Activated naive CD4-positive, alpha-beta T cell treated with anti-CD3 and anti-CD28 coated beads for 36 hours (primary cell): ENCODE results near the gene TFAP2E. TPM values are rescaled to one million over a fixed set of nuclear protein-coding genes. Genes with fewer than 3 reads are reported as not detected.

Experiments
- CTCF ChIA-PET: fragments of 350-600 bp; sonication (Branson Sonifier 250); formaldehyde crosslinking; loops from one replicate; lab custom pipeline; 2021; ENCODE audit warnings: antibody characterized with exemption; lab: Charles Lee
- DNase-seq: peaks from one replicate; pipeline ENCODE4 v3.0.0-alpha.2; 2020
- H3K27ac Mint-ChIP-seq: one replicate; pipeline ENCODE4 v1.8.0; 2021; ENCODE audit warnings: mild to moderate bottlenecking, mixed read lengths
- H3K27me3 Mint-ChIP-seq: one replicate; pipeline ENCODE4 v1.8.0; 2021; ENCODE audit warnings: low read depth, mixed read lengths
- H3K36me3 Mint-ChIP-seq: one replicate; pipeline ENCODE4 v1.8.0; 2021; ENCODE audit warnings: low read depth, mixed read lengths
- H3K4me1 Mint-ChIP-seq: one replicate; pipeline ENCODE4 v1.8.0; 2021; ENCODE audit warnings: low read depth, mixed read lengths
- H3K4me3 Mint-ChIP-seq: one replicate; pipeline ENCODE4 v1.8.0; 2021; ENCODE audit warnings: mild to moderate bottlenecking, moderate library complexity, mixed read lengths
- H3K9me3 Mint-ChIP-seq: one replicate; pipeline ENCODE4 v1.8.0; 2021; ENCODE audit warnings: mixed read lengths
- intact Hi-C: fragments of 100-400 bp; cut with micrococcal nuclease; formaldehyde crosslinking; loops from one replicate; pipeline ENCODE4 v1.15.1; 2023
- total RNA-seq, 2 experiments: library from RNA; stranded (reverse); gene quantifications; one replicate each; pipeline ENCODE4 v1.2.3, GENCODE V29; 2021

Gene TFAP2E
- total RNA-seq, 2 experiments from 2014 or later = 0.19 to 0.27 TPM

GRCh38 chr1:35592991-35593769 lies 20.1 kb downstream of the TFAP2E start:
- H3K4me3 Mint-ChIP-seq = no peak overlapping the region
- H3K9me3 Mint-ChIP-seq = no peaks in the 10 kb centered on the region
- H3K27me3 Mint-ChIP-seq = no peaks in the 10 kb centered on the region
- CTCF ChIA-PET = interaction anchor here (1.0 kb wide), 1 partner anchor 121 kb away, joined by 3 read pairs; no protein-coding TSS in a partner anchor
- DNase-seq = no peak
- no peak overlapping the region for H3K27ac Mint-ChIP-seq
- H3K36me3 Mint-ChIP-seq = peaks cover 4% of the 10 kb centered on the region
- no peaks in the 10 kb centered on the region for H3K4me1 Mint-ChIP-seq
- intact Hi-C loops = no loop called here

GRCh38 chr1:35594005-35594760 lies 21.1 kb downstream of the TFAP2E start:
- H3K9me3 Mint-ChIP-seq = no peaks in the 10 kb centered on the region
- CTCF ChIA-PET = interaction anchor here (0.8 to 1.0 kb wide), 2 partner anchors 120 to 121 kb away, joined by 3 read pairs; no protein-coding TSS in a partner anchor
- H3K36me3 Mint-ChIP-seq = peaks cover 4% of the 10 kb centered on the region
- H3K4me1 Mint-ChIP-seq = no peaks in the 10 kb centered on the region
- intact Hi-C loops = no loop called here
- H3K4me3 Mint-ChIP-seq = no peak overlapping the region
- H3K27me3 Mint-ChIP-seq = no peaks in the 10 kb centered on the region
- no peak for DNase-seq
- H3K27ac Mint-ChIP-seq = no peak overlapping the region

- Mint-ChIP-seq H3K4me3 (no peak overlapping the region), H3K9me3 (no peaks in the 10 kb centered on the region), H3K36me3 (peaks cover 7% of the 10 kb centered on the region), H3K27me3 (no peaks in the 10 kb centered on the region), H3K27ac (no peak overlapping the region), H3K4me1 (no peaks in the 10 kb centered on the region)
- intact Hi-C loops = no loop called here
- no peak for DNase-seq
- CTCF ChIA-PET = no interaction called here
Observed at GRCh38 chr1:35595684-35596083, 22.6 kb downstream of the TFAP2E start.

- H3K4me1 Mint-ChIP-seq = no peaks in the 10 kb centered on the region
- CTCF ChIA-PET = no interaction called here
- no peaks in the 10 kb centered on the region for H3K27me3 Mint-ChIP-seq
- no peak overlapping the region for H3K4me3 Mint-ChIP-seq
- H3K36me3 Mint-ChIP-seq = peaks cover 5% of the 10 kb centered on the region
- intact Hi-C loops = no loop called here
- H3K27ac Mint-ChIP-seq = no peak overlapping the region
- DNase-seq = no peak
- no peaks in the 10 kb centered on the region for H3K9me3 Mint-ChIP-seq
Observed at GRCh38 chr1:35597870-35598269, 24.8 kb downstream of the TFAP2E start.

- CTCF ChIA-PET = no interaction called here
- Mint-ChIP-seq H3K36me3 (peaks cover 10% of the 10 kb centered on the region), H3K27me3 (no peaks in the 10 kb centered on the region), H3K27ac (no peak overlapping the region), H3K4me3 (no peak overlapping the region), H3K9me3 (no peaks in the 10 kb centered on the region), H3K4me1 (no peaks in the 10 kb centered on the region)
- DNase-seq = no peak
- intact Hi-C loops = no loop called here
Observed at GRCh38 chr1:35598895-35599294, 25.8 kb downstream of the TFAP2E start.

GRCh38 chr1:35599411-35599810 lies 26.3 kb downstream of the TFAP2E start:
- intact Hi-C loops = no loop called here
- Mint-ChIP-seq H3K27ac (no peak overlapping the region), H3K36me3 (peaks cover 13% of the 10 kb centered on the region), H3K4me1 (no peaks in the 10 kb centered on the region), H3K27me3 (no peaks in the 10 kb centered on the region), H3K9me3 (no peaks in the 10 kb centered on the region), H3K4me3 (no peak overlapping the region)
- CTCF ChIA-PET = no interaction called here
- no peak for DNase-seq

GRCh38 chr1:35600593-35600992 lies 27.5 kb downstream of the TFAP2E start:
- Mint-ChIP-seq H3K9me3 (no peaks in the 10 kb centered on the region), H3K4me1 (no peaks in the 10 kb centered on the region), H3K36me3 (peaks cover 16% of the 10 kb centered on the region), H3K4me3 (no peak overlapping the region), H3K27ac (no peak overlapping the region), H3K27me3 (no peaks in the 10 kb centered on the region)
- CTCF ChIA-PET = interaction anchor here (1.1 kb wide), 1 partner anchor 32 kb away, joined by 4 read pairs; no protein-coding TSS in a partner anchor
- intact Hi-C loops = no loop called here
- DNase-seq = no peak

- Mint-ChIP-seq H3K27ac (no peak overlapping the region), H3K4me3 (no peak overlapping the region), H3K27me3 (no peaks in the 10 kb centered on the region)
Observed at GRCh38 chr1:35603468-35603867, 30.4 kb downstream of the TFAP2E start.

GRCh38 chr1:35603941-35604340 lies 30.8 kb downstream of the TFAP2E start:
- Mint-ChIP-seq H3K4me1 (peaks cover 5% of the 10 kb centered on the region), H3K27me3 (no peaks in the 10 kb centered on the region), H3K27ac (no peak overlapping the region), H3K9me3 (no peaks in the 10 kb centered on the region), H3K36me3 (peaks cover 35% of the 10 kb centered on the region), H3K4me3 (no peak overlapping the region)
- intact Hi-C loops = no loop called here
- CTCF ChIA-PET = interaction anchor here (0.6 kb wide), 1 partner anchor 36 kb away, joined by 3 read pairs; no protein-coding TSS in a partner anchor
- no peak for DNase-seq

More at GRCh38 chr1:35603468-35603867, 30.4 kb downstream of the TFAP2E start:
- peaks cover 34% of the 10 kb centered on the region for H3K36me3 Mint-ChIP-seq
- peaks cover 5% of the 10 kb centered on the region for H3K4me1 Mint-ChIP-seq
- no peak for DNase-seq
- intact Hi-C loops = no loop called here
- no peaks in the 10 kb centered on the region for H3K9me3 Mint-ChIP-seq
- CTCF ChIA-PET = interaction anchor here (0.6 to 1.0 kb wide), 2 partner anchors 35 to 39 kb away, joined by 3 read pairs; no protein-coding TSS in a partner anchor

- CTCF ChIA-PET = no interaction called here
- no peaks in the 10 kb centered on the region for H3K27me3 Mint-ChIP-seq
- H3K4me3 Mint-ChIP-seq = no peak overlapping the region
- H3K9me3 Mint-ChIP-seq = no peaks in the 10 kb centered on the region
- intact Hi-C loops = no loop called here
- H3K27ac Mint-ChIP-seq = peak overlapping the region; percentile 36
- no peak for DNase-seq
- peaks cover 36% of the 10 kb centered on the region for H3K36me3 Mint-ChIP-seq
- peaks cover 5% of the 10 kb centered on the region for H3K4me1 Mint-ChIP-seq
Observed at GRCh38 chr1:35605071-35605866, 32.2 kb downstream of the TFAP2E start.

GRCh38 chr1:35605867-35606182 lies 32.7 kb downstream of the TFAP2E start:
- Mint-ChIP-seq H3K27ac (peak overlapping the region; percentile 36), H3K36me3 (peaks cover 39% of the 10 kb centered on the region), H3K4me3 (no peak overlapping the region), H3K9me3 (no peaks in the 10 kb centered on the region), H3K4me1 (peaks cover 5% of the 10 kb centered on the region), H3K27me3 (no peaks in the 10 kb centered on the region)
- intact Hi-C loops = no loop called here
- no peak for DNase-seq
- CTCF ChIA-PET = no interaction called here

- Mint-ChIP-seq H3K4me3 (no peak overlapping the region), H3K36me3 (peaks cover 24% of the 10 kb centered on the region), H3K9me3 (no peaks in the 10 kb centered on the region), H3K27me3 (no peaks in the 10 kb centered on the region), H3K4me1 (peaks cover 5% of the 10 kb centered on the region), H3K27ac (no peak overlapping the region)
- intact Hi-C loops = no loop called here
- CTCF ChIA-PET = interaction anchor here (1.2 kb wide), 1 partner anchor 115 kb away, joined by 4 read pairs; no protein-coding TSS in a partner anchor
- DNase-seq = no peak
Observed at GRCh38 chr1:35611655-35612054, 38.5 kb downstream of the TFAP2E start.
